SHP77 (cell line): Measurements from ENCODE around the gene CREB5.

Source experiments
- DNase-seq, 2 experiments: peaks; one replicate each; lab custom pipeline; 2025; lab: John Stamatoyannopoulos, UW

The CREB5 gene

DNA sequence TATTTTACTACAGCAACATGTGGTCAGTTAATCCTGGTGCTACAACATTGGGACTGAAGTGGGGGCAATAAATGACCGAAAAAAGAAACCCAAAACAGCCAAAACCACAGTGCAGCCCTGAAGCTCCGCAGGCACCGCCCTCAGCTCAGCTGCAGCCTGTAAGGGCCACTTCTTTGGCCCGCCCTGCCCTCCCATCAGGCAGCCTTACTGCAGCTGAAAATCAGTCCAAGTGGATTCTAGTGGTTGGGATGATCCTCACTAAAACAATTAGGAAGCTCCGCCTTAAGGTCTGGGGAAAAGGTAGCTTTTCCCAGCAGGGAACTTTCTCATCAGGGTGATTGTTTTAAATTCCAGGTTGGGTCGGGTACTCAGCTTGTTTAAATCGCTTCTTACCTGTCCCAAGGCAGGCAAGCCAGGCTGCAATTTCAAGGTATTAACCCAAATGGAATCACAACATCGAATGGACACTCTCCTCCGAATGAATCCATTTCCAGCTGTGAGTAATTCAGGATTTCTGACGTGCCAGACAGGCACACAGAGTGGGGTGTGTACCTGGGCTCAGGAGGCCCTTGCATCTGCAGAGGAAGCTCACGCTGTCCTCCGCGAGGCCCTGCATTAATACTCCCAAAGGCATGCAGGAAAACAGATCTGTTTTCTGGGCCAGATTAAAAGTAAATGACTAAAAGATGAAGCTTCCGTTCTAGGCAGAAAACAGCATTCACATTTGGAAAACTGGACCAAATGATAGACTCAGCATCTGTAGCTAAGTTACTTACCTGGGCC, 104.3 kb downstream of the CREB5 start:
- DNase-seq = no peak

DNA sequence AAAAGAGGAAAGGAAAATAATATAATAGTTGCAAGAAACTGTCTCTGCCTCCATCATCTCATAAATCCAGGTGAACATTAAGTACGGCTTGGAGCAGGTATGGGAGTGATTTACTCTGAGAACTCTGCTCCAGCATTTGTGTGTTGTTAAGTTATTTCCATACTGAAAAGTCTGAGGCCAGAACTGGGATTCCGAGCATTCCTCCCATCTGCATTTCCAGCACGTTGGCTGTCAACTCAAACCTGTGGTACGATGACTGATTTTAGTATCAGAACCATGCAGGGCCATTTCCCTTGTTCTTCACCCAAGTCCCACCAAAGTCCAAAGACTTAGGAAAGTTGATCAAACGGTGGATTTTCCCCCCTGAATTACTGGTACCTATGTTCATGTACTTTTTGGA, 104.9 kb downstream of the CREB5 start:
- DNase-seq = no peak

DNA sequence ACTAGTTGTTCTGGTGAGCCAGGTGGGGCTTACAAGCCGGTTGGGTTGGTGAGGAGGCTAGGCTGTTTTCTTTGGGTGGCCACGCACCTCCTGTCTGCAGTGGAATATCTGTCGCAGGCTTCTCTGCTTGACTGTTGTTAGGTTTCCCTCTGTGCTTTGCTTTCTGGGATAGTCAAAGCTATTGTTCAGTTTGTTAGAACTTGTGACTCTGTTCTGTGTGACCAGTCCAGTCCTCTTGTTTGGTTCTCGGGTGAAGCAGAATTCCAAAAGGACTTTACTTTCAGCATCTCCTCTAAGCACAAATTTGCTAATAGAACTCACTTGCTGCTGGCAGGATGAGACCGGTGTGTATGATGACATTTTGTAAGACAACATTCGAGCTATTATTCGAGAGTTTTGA, 105.3 kb downstream of the CREB5 start:
- no peak for DNase-seq

DNA sequence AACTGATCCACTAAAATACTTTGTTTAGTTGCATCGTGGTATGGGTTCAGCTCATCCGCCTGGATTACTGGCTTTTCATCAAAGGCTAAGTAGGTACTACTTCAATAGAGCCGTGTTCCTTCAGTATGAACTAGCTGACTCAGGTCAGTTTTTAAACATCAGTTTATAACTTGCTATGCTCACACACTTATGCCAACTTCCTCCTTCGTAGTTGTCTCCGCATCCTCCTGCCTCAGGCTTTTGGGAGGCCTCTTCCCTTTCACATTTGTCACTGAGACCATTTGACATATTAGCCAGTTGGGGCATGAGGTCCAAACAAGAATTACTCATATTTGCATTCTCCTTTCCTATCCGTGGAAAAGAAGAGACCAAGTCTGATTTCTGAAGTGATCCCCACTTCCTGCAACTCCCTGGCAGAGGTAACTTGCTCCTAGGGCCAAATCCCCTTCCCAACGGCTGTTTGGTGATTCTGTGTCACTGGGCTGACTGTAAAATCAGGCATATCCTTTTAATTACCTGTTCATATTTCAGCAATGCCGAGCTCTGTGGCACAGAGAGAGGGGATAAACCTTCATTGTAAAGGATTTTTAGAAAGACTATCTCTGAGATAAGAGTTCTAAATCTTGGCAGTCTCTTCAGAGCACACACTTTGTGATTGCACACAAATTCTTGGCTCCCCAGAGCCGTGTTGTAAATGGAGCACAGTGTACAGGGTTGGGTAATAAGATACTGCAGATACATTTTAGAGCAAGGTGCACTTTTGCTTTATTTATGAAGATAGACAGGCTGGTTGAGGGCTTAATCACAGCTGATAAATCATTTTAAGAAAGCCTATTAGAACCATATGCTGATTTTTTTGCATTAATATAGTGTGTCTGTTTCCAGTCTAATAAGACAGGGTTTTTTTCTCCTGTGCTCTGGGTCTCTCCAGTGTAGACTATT, 108.0 kb downstream of the CREB5 start:
- DNase-seq = no peak

DNA sequence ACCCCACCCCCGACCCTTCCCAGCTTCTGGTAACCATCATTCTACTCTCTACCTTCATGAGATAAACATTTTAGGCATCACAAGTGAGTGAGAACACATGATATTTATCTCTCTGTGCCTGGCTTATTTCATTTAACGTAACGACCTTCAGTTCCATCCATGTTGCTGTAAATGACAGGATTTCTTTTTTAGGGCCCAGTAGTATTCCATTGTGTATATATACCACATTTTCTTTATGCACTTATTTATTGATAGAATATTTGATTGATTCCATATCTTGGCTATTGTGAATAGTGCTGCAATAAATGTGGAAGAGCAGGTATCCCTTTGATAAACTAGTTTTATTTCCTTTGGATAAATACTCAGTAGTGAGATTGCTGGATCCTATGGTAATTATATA, 112.7 kb downstream of the CREB5 start:
- DNase-seq = no peak

DNA sequence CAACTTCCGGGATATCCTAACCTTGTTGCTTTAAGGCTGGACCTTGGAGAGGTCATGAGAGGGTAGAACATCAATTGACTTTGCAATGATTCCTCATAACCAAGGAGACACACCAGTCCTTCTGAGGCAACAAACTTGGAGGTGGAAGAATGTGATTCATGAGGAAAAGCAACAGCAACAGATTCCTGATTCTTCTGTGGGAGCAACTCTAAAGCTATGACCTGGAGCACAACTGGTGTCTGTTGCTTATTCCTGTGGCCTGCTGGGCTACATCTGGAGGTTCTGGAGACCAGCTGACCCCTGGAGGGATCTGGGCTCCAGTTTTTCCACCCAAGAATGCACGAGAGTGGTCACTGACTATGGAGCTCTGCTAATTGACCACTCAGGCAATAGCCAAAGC, 116.6 kb downstream of the CREB5 start:
- no peak for DNase-seq

DNA sequence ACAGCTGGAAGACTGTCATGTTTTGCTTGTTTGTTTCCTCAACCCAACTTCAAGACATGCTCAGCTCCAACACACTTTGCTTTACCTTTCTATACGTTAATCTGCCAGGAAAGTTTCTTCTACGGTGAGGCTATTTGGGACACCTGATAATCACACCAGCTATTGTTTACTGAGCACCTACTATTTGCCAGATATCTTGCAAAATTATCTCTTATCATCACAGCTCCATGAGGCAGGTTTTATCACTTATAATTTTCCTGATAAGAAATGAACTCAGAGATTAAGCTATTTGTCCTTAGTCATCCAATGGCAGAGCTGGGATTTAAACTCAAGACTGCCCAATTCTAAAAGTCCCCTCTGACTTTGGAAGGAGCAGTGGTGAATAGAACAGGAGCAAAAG, 117.4 kb downstream of the CREB5 start:
- no peak for DNase-seq

DNA sequence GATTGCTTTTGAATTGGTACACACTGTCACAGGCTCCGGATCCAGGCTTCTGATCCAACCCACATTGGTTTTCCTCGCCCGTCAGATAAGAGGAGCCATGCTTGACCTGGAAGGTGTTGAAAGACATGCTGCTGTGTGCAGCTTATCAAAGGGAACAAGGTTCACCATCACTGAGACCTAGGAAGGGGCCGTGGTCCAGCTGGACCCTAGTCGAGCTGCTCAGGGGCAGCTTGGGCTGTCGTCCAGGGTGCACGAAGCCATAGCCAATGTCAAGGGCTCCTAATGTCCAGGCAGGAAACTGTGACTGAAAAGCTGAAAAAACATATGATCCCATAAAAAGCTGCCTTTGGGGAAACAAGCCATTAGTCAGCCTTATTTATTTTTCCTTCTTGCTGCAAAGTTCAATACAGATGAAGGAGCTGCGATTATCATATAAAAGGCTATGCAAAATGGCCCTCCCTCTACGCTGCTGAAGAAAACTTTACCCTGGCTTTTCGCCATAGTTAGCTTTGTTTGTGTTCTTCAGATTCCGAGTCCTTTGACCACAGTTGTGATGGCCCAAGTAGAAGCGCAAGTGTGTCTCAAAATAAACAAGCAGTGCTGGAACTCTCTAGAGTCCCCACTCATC, 118.0 kb downstream of the CREB5 start:
- no peak for DNase-seq

DNA sequence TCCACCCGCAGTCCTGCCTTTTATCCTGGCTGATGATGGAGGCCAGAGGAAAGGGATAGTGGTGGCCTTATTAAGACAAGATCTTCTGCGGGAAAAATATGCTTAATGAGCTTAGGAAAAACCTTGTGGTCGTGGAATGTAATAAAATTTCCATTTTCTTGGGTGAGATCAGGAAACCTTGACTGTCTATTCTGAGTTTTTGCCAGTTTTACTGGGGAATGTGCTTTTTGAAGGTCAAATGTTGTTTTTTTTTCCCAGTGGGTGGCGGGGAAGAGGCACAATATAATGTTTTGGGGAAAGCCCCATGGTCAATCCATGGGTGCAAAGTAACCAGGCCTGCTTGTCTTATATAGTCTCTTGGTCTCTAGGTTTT, 118.5 kb downstream of the CREB5 start:
- DNase-seq = no peak

DNA sequence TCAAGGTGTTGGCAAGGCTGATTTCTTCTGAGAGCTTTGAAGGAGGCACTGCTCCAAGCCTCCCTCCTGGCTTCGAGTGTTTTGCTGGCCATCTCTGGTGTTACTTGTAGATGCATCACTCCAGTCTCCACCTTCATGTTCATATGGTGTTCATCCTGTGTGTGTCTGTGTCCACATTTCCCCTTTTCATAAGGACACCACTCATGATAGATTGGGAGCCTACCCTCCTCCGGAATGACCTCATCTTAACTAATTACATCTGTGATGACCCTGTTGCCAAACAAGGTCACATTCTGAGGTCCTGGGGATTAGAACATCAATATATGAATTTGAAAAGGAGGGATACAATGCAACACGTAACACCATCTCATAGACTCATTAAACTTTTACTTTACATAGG, 119.0 kb downstream of the CREB5 start:
- no peak for DNase-seq

DNA sequence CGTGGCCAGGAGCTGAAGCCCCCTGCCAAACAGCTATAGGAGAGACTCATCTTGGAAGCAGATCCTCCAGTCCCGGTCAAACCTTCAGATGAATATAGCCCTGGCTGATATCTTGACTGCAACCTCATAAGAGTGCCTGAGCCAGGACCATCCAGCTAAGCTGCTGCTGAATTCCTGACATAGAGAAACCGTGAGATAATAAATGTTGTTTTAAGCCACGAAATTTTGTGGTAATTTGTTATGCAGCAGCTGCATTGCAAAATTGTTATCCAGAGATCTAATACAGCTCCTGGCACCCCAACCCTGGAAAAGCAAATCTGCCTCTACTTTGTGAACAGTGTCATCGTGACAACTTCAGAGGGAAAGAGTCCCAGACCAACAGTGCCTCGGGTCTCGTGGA, 119.9 kb downstream of the CREB5 start:
- no peak for DNase-seq

DNA sequence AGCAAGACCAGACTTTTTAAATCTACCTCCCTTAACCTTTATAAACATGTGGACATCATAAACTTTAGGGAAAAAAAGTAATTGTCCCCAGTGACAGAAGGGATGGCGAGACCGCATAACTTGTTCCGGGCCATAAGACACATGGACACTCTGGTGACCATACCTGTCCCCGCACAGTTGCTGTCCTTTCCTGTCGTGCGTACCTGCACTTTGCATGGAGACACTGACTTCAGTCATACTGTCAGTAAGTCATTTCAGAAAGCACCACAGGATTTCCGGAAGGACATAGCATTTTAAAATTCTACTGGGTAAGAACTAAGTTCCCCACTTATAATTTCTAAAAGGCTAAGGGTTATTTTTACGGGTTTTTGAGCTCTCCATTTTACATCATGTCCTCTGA, 120.9 kb downstream of the CREB5 start:
- DNase-seq = no peak

DNA sequence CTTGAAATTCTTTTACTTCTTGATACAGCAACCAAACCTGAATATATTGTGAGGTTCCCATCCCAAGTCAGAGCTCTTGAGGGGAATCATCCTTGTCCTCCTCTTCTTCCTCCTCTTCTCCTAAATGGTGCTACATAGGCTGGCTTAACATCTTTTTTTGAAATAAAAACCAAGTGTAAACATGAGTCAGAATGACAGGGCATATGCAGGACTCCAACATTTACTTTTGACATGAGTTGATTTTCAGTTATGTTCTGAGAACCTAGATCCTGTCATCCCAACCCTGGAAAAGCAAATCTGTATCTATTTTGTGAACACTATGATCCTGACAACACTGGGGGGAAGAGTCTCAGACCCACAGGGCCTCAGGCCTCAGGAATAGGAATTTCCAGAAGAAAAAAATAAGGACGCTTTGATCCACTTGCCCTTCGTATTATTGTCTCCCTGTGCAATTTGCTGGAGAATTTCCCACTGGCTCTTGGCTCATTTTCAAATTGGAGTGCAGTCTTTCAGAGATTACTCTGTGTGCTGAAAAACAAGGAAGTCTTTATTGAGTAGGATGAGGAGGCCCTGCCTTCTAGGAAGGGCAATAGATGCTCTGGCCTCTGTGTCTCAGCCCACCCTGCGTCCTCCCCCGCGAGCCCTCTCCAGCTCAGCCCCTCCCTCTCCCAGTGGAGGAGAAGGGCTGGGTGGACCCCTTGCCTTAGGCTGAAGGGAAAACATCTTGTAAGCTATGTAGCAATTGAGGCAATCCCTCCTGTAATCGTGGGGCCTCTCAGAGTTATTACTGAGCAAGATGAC, 121.6 kb downstream of the CREB5 start:
- no peak for DNase-seq

DNA sequence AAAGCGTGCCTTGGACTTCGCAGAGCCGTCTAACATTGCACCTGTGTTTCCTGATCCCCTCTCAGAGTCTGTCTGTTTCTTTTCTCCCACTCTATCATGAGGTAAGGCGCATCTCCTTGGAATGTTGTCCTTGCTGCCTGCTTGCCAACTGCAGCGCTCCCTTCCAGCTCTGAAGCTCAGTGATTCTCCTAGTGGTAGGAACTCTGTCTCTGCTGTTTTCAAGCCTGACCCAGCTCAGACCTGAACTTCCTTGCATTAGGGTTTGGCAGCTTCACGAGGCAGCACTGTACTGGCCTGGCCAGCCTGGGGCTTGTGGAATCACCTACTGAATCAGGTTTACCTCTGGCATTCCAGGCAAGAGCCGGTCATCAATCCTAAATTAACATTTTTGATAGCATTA, 123.9 kb downstream of the CREB5 start:
- no peak for DNase-seq

DNA sequence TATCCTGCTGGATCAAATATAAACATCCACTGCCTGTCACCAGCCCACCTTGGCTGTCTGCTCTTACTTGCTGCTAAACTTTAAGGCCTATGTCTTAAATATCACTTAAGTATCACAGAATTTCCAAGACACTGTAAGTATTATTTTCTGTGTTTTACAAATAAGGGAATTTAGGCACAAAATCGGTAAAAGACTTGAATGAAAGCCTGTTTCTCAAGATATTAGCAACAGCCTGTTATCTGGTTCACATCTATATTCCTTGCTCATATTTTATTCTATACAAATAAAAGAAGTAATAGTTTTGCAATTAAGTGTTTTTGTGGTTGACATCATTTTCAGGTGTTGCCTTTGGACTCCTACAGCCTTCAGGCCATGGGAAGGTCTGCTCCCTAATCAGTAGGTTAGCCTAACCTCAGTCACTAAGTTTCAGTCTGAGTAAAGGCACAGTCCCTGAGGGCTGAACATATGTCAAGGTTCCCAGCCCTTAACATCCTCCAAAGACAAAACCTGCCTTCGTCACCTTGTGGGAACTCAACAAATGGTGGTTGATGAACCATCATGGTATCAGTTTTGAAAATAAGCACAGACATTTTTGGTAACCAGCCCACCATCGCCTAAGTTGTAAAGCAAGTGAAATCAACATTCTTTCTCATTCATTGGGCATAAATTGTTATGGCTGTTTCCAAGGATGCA, 127.1 kb downstream of the CREB5 start:
- no peak for DNase-seq

DNA sequence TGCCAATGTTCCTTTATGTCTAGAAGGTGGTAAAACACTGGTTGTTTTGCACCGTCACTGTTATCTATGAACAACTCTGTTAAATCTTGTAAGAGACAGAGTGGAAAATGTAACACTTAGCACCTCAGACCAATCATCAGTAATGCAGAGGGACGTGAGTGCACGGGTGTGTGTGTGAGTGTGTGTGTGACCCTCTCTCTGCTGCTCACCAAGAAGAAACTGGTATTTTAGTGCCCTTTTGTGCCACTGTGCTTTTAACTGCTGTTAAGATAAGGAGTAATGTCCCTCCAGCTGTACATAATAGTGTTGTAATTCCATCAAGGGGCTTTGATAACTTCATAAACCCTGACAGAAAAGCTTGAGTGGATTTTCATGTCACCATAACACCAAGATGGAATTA, 130.1 kb downstream of the CREB5 start:
- DNase-seq = no peak

DNA sequence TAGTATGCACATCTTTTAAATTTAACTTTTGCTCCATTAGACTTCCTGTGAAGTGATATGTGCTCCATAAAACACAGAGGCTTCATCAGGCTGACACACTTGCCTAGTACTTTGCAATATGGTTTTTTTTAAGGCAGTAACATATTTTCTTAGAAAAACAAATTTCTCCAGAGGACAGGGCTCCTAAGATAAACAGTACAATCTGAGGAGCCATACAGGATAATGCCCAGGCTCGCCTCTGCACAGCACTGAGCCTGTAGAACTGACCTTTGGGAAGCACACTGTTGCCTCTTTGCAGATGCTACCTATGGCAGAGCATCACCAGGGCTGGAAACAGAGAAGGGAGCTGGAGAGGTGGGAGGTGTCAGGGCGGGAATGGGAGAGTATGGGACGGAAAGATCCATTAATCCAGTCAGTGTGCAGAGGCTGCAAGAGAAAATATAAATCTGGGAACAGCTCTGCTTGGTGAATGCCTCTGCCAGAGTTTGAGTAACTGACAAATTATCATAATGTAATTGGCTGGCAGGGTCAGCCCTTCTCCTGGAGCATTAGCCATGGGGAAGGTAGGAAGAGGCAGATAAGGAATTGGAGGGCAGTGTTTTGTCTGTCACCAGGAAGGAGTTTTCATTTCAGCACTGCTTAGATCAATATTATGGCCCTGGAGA, 132.3 kb downstream of the CREB5 start:
- no peak for DNase-seq

DNA sequence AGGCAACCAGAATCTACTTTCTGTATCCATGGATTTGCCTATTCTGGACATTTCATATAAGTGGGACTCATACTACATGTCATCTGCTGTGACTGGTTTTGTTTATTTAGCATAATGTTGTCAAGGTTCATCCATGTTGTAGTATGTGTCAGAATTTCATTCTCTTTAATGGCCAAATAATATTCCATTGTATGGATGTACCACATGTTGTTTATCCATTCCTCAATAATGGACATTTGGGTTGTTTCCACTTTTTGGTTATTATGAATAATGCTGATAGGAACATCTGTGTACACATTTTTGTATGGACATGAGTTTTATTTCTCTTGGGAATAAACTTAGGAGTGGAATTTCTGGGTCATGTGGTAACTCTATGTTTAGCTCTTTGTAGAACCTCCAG, 133.7 kb downstream of the CREB5 start:
- no peak for DNase-seq

DNA sequence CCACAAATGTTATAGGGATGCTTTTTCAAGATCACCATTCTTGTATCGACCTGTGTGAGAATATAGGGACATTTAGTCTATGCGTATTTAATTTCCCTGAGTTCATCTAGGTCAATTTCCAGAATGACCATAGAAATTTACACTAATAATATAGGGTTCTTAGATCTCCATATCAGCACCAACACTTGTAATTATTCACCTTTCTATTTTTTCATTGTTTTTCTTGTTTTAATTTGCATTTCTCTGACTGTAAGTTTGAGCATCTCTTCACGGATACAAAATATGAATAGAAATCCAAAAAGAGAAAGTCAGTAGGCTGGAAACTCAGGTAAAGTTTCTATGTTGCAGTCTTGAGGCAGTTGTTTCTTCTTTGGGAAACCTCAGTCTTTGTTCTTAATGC, 134.8 kb downstream of the CREB5 start:
- DNase-seq = no peak

DNA sequence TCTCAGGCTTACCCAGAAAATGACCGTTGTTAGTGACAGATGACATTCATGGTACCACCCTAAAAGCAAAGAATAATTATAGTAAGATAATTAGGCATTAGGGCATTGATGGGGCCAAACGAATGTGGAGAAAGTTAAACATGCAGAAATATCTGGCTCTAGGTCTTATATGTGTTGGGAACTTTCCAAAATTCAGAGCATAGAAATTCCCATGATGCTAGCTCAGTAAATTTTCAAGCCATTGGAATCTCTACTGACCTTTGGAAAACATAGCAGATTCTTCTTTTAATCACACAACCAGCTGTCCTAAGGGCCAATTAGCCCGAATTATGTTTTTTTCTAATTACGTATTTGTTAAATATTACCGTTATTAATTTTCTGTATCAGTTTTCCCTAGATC, 136.1 kb downstream of the CREB5 start:
- DNase-seq = no peak

DNA sequence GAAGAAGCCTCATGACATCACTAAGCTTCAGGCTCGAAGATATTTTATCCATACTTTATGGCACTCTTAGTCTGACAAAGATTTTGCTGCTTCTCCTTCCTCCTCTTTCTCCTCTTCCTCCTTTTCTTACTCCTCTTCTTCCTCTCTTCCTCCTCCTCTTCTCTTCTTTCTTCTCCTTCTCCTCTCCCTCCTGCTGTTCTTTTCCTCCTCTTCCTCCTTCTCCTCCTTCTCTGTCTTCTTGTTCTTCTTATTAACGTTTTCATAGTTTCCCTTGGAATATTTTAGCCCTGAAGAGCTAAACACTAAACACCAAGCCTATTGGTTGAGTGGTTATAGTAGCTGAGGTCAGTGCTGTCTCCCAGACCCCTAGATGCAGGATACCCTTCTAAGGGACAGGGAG, 137.7 kb downstream of the CREB5 start:
- DNase-seq = no peak
